HG02852 (cell line): Measurements from ENCODE around the gene LEAP2.
"Not testable (repeated sequence)": the region's sequence is repeated elsewhere in the genome, so short reads cannot be mapped to it uniquely, and the experiment has no call there.

Experiments
- ATAC-seq: cut with Tn5 transposase; IDR thresholded peaks from one replicate; pipeline ENCODE4 v1.9.1; 2021; ENCODE audit warnings: mild to moderate bottlenecking, moderate library complexity; ENCODE audit not compliant: unreplicated experiment

LEAP2 gene

GRCh38 chr5:132840313-132840712 lies 33.2 kb upstream of the LEAP2 start:
- ATAC-seq: no peak

DNA sequence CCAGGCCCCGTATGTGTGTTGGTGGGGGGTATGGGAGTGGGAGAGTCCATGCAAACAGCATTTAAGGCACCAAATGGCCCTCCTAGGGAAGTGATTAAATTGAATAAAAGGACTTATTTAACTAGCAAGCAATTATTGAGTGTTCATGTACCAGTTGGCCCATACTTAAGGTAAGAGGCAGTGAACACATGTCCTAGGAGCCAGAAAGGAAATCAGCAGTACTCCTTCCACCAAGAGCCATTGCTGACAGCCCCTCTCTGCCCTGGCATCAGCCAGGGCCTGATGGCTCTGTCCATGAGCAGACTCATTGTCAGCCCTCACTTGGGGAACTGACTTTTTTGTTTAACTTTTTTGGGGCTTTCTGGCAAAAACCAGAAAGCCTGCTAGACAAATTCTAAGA lies 32.6 kb upstream of the LEAP2 start:
- ATAC-seq: no peak

DNA sequence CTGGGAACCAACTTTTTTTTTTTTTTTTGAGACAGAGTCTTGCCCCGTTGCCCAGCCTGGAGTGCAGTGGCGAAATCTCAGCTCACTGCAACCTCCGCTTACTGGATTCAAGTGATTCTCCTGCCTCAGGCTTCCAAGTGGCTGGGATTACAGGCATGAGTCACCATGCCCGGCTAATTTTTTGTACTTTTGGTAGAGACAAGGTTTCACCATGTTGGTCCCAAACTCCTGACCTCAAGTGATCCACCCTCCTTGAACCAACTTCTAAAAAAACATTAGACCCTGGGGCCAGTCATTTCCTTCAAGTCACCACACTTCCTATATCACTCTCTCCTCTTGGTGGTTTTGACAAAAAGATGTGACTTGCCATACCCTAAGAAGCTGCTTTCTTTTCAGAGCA lies 32.2 kb upstream of the LEAP2 start:
- no peak for ATAC-seq

- no peak for ATAC-seq
Observed at GRCh38 chr5:132848270-132848669, 25.2 kb upstream of the LEAP2 start.

DNA sequence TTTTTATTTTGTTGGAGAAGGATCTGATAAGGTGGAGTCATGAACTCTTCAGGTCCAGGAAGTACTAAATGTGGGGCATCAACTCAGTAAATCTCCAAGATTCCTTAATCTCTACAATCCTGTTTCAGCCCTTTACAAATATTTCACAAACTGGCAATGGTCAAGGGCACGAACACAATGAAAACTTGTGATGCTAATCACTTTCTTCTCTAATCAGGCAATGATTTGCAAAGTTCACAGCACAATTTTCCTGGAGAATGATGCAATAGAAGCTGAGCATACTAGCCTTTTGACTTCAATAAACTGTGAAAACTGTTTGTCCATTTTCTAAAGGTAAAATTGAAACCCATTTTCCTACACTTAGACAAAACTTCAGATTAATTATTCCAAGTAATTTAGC lies 24.1 kb upstream of the LEAP2 start:
- ATAC-seq: no peak

GRCh38 chr5:132850066-132850465 lies 23.4 kb upstream of the LEAP2 start:
- ATAC-seq: no peak

- no peak for ATAC-seq
Observed at GRCh38 chr5:132853323-132853722, 20.1 kb upstream of the LEAP2 start.

GRCh38 chr5:132853790-132854189 lies 19.7 kb upstream of the LEAP2 start:
- no peak for ATAC-seq

DNA sequence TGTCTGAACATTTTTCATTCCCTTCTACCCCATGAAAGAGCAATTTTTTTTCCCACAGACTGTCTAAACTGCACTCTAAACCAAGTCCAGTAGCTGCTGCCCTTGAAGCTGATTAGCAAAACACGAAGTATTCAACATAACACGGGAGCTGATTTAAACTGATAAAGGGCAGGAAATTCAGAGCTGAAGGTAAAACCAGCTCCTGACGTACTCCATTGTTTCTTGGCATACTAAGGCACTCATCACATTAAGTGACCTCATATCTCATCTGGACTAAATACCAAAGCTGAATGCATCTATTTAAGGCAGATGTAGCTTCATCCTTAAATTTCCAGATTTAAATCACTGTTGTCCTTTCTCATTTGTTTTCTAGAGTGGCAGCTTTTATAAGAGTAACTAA lies 19.2 kb upstream of the LEAP2 start:
- ATAC-seq: no peak

- not testable (repeated sequence) for ATAC-seq
Observed at GRCh38 chr5:132854992-132855391, 18.5 kb upstream of the LEAP2 start.

DNA sequence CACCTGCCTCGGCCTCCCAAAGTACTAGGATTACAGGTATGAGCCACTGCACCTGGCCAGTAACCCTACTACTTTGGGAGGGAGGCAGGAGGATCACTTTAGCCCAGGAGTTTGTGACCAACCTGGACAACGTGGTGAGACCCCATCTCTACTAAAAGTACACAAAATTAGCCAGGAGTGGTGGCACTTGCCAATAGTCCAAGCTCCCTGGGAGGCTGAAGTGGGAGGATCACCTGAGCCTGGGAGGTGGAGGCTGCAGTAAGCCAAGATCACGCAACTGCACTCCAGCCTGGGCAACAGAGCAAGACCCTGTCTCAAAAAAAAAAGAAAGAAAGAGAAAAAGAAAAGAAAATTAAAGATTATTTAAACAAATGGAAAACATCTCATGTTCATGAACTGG lies 17.5 kb upstream of the LEAP2 start:
- ATAC-seq: no peak

DNA sequence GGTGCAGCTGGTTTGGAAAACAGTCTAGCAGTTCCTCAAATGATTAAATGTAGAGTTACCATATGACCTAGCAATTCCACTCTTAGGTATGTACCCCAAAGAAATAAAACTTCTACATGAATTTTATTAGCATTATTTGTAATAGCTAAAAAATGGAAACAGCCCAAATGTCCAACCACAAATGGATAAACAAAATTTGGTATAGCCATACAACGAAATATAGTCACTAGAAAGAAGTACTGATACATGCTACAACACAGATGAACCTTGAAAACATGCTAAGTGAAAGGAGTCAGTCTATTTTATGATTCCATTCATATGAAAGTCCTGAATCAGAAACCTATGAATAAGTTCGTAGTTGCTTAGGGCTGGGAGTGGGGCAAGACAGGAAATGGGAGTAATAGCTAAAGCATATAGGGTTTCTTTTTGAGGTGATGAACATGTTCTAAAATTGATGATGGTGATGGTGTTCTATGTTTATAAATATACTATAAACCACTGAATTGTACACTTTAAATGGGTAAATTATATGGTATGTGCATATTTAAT lies 13.5 kb upstream of the LEAP2 start:
- no peak for ATAC-seq

DNA sequence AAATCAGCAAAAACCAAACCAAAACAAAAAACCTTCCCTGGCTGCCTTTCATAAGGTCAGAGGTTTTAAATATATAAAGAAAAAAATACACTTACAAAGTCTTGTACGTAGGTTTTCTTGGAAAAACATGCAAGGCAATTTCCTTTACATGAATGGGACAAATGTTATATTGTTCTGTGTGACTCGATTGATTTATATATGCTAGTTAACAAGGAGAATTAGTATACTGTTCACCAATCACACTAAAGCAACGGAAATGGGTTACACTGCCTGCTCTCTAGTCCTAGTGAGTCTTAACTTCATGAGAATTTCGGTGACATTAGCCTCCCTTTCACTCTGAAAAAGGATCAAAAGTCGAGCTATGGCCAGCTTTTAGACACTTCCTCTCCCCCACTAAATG lies 12.7 kb upstream of the LEAP2 start:
- ATAC-seq: no peak

- peak; percentile 24 for ATAC-seq
Observed at GRCh38 chr5:132865668-132866341, 7.7 kb upstream of the LEAP2 start.

- ATAC-seq: peak; percentile 99
Observed at GRCh38 chr5:132866342-132867045, 7.0 kb upstream of the LEAP2 start, which contains the start of the genes GDF9 and UQCRQ. TSS of gene GDF9 (minus strand) at chr5:132866469. CDS start at chr5:132864533, 1,936 bp downstream. TSS of gene UQCRQ (plus strand) at chr5:132866642. CDS start at chr5:132866882, 240 bp downstream.

GRCh38 chr5:132867046-132867451 lies 6.4 kb upstream of the LEAP2 start:
- ATAC-seq: peak; percentile 13

DNA sequence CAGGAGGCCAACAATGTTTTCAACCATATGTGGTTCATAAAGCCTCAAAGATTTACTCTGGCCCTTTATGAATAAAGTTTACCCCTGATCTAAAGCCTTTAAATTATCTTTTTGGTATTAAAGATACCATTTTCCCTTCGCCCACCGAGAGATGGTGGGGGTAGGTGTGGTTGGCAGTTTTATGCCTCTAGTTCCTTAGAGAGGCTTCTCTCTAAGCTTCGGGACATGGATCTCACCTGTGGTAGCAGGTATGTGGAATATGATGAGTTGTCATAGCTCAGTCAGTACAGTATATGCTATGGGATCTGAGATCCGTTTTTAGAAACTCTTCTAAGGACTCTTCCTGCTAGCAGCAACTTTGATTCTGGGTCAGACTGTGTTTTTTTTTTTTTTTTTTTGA lies 4.7 kb upstream of the LEAP2 start:
- ATAC-seq: no peak

DNA sequence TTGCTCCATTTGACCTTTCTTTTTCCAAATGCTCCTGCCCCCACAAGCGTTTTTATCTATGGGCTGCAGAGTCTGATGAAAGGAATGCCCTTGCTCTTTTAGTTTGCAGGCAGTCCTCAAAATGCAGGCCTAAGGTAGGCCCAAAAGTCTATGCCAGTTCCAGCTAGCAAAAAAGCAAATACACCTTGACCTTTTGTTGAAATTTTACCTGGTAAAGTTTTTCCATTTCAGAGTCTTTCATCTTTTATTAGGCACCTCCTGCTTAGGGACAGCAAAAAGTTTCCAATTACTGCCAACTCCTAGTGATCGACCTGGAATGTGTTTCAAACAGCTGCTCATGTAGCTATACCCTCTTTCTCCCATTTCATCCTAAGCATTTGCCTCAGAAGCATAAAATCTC lies 2.7 kb upstream of the LEAP2 start:
- no peak for ATAC-seq

DNA sequence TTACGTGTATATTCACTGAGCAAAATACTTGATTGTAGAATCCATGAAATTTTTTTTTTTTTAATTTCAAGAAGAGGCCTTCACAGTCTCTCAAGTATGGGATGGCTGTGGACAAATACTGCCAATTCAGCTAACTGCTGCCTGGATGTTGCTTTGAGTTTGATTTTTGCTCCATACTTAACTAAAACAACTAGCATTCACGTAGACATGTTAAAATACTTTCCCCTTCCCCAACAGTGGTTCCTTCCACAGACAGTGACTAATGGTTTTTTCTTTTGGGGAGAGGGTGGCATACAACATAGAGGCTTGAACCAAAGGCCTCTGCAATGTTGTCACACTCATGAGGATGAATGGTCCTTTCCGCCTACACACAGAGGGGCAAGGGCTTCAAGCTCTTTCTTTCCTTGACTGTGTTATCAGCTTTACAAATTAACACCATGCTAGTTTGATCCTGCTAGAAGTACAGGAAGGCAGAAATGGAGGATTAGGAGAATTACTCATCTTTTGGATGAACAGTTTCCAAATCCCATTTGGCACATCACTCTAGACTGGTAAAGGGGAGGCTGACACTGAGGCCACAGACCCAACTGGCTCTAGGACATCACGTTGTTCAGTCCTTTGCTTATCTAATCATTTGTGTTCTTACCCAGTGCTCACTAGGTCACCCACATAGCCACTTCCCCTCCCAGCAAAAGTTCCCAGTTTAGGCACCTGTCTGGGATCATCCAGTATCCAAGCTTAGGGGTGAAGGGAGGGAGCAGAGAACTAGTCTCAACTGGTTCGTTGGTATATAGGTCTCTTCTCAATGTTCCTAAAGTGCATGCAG lies 1.8 kb upstream of the LEAP2 start:
- no peak for ATAC-seq

DNA sequence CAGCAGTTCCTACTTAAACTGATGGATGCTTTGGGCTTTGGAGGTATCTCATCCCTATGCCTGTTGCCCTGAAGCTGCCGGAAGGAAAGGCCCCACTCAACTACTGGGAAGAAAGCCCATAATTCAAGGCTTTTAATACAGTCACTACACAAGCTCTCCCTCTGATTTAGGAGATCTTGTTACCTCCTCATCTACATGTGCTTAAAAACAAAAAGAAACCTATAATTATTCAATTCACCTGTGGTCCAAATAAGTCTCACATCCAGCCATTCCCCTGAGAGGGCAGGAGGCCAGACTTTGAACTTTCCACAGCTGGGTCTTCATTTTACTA lies 715 bp upstream of the LEAP2 start:
- no peak for ATAC-seq

DNA sequence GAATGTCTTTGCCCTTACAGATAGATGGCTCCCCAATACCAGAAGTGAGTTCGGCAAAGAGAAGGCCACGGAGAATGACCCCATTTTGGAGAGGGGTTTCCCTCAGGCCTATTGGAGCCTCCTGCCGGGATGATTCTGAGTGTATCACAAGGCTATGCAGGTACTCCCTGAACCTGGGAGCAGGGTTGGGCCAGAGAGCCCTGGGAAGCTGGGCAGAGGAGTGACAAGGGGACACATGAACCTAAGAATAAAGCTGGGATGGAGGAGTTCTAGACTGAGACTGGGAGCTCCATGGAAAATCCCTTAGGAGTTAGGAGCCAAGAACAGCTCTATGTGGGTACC lies 433 bp downstream of the LEAP2 start:
- no peak for ATAC-seq
